WI38 (cell line): ENCODE measurements around the gene CENPF.
"Not testable (repeated sequence)": the region's sequence is repeated elsewhere in the genome, so short reads cannot be mapped to it uniquely, and the experiment has no call there.

Source experiments
- H3K4me3 ChIP-seq: 2 replicates; pipeline ENCODE4 v1.5.1; 2011; ENCODE audit warnings: low read depth, mild to moderate bottlenecking, control low read depth, low read length
- CTCF ChIP-seq: IDR thresholded peaks from 2 replicates; pipeline ENCODE4 v1.5.1; 2012; ENCODE audit warnings: low read depth, mild to moderate bottlenecking, control low read depth, low read length

Gene CENPF

GRCh38 chr1:214670098-214670497 lies 67.1 kb downstream of the CENPF start:
- no peak for TF ChIP-seq CTCF

GRCh38 chr1:214673029-214673428 lies 70.0 kb downstream of the CENPF start:
- H3K4me3 ChIP-seq, result not testable (repeated sequence)

More at GRCh38 chr1:214670098-214670497, 67.1 kb downstream of the CENPF start:
- no peak overlapping the region for H3K4me3 ChIP-seq

- TF ChIP-seq CTCF, result no peak
- no peak overlapping the region for H3K4me3 ChIP-seq
These were observed 70.6 kb downstream of the CENPF start for GRCh38 chr1:214673576-214673975.

DNA sequence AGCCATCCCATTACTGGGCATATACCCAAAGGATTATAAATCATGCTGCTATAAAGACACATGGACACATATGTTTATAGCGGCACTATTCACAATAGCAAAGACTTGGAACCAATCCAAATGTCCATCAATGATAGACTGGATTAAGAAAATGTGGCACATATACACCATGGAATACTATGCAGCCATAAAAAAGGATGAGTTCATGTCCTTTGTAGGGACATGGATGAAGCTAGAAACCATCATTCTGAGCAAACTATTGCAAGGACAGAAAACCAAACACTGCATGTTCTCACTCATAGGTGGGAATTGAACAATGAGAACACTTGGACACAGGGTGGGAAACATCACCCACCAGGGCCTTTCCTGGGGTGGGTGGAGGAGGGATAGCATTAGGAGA lies 72.5 kb downstream of the CENPF start:
- not testable (repeated sequence) for H3K4me3 ChIP-seq

DNA sequence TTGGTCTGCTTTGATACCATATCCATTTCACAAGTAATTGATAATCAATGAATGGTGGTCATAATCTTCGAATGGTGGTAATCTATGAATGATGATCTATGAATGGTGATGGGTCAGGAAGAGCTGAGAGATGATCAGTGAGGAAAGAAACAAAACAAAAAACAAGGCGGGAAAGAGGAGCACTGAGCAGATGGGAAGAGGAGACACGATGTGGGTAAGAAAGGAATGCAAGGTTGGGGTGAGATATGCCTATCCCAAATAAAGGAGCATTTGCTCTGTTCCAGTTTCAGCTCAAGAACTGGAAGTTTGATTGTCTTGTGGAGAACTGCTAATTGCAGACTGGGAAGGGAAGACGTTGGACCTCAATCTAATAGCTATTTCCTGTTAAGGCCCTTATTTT lies 73.8 kb downstream of the CENPF start:
- no peak for TF ChIP-seq CTCF
- no peak overlapping the region for H3K4me3 ChIP-seq

DNA sequence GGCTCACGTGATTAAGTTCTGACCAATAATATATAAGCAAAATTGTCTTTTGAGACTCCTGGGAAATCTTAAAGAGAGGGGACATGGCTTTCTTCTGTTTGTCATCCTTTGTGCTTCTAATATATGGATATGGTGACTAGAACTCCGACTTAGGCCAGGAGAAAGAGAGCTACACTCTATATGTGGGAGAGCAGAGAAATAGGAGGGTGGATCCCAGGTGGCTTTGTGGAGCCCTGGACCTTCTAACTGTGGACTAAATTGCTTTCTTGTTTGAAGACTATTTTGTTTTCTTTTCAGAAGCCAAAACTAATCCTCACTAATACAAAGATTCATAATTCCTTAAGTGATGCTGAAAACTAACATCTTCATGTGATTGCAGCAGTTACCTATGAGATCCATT lies 75.0 kb downstream of the CENPF start:
- no peak for TF ChIP-seq CTCF
- no peak overlapping the region for H3K4me3 ChIP-seq

DNA sequence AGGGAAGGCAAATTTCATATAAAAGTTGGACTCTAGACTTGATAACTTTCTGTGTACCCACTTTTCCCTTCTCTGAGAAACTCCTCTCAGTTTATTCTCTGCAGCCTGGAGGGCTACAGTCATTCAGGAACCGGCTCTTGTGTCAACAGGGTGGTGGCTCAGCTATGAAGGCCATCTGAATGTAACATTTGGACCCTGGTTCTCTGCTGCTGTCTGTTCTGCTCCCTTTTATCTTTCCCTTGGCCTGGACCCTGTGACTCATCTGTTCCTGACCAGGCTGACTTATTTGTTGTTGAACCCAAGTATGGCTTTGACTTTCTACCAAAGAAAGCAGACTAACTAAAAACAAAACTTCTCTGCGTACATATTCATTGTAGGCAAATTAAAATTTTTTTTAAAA lies 75.4 kb downstream of the CENPF start:
- no peak for TF ChIP-seq CTCF
- H3K4me3 ChIP-seq, result no peak overlapping the region

- no peak overlapping the region for H3K4me3 ChIP-seq
- TF ChIP-seq CTCF, result no peak
These were observed 80.6 kb downstream of the CENPF start for GRCh38 chr1:214683621-214684020.

- H3K4me3 ChIP-seq, result no peak overlapping the region
- TF ChIP-seq CTCF, result no peak
These were observed 82.9 kb downstream of the CENPF start for GRCh38 chr1:214685906-214686305.
